HTR-8/SVneo (cell line): Measurements from ENCODE around the gene EYS.
"Not testable (repeated sequence)": the region's sequence is repeated elsewhere in the genome, so short reads cannot be mapped to it uniquely, and the experiment has no call there.

Experiments used
- DNase-seq: peaks from one replicate; pipeline ENCODE4 v3.0.0; 2011; ENCODE audit warnings: low spot score, mixed read lengths; ENCODE audit not compliant: insufficient read length
- FAIRE-seq: peaks from 2 replicates; lab custom pipeline; 2011; peaks lifted over from hg19 to GRCh38; lab: Jason Lieb, UNC

Gene EYS

DNA sequence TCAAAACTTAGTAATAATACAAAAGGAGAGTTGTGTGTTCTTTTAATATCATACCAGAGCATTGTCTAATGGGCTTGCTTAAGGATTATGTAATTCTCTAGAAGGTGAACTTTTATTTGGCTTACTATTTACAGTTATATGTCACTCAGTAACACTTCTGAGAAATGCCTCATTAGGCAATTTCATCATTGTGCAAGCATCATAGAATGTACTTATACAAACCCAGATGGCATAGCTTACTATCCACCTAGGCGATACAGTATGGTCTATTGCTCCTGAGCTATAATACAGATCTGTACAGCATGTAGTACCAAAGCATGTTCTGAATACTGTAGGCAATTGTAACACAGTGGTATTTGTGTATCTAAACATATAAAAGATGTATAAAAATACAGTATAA lies 1731.3 kb downstream of the EYS start:
- DNase-seq (no peak), FAIRE-seq (no peak)

DNA sequence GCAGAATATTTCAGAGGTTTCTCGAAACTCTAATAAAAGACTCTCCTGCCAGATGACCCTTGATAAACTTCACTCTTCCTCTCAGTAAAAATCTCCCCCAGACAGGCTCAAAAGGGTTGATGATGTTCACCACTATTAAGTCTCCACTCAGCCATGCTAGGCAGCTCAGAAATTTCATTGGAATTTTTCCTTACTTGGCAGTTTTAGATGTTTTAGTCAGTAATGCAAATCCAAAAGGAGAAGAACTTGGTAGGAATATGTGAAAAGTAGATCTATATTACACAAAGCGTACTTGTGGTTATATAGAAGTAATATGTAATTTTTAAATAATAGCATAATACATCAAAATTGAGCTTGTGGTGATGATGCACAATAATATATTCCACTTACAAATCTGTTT lies 1738.4 kb downstream of the EYS start:
- FAIRE-seq (no peak), DNase-seq (no peak)

DNA sequence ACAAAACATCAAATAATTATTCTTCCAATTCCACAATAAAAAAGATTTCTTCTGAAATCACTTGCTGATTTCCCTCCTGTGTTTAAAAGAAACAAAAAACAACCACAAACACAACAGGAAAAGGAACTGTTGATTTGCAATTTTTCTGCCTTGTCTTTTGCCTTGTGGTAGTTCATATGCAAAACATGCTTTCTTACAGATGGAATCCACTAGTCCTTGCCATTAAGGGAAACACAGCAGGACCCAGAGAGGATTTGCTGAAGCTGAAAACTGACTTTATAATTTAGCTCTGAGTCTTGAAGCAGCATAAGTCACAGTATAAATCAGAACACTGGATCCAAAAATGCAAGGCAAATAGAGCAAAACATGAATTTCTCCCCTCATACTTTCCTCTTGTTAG lies 1742.7 kb downstream of the EYS start:
- FAIRE-seq (no peak), DNase-seq (no peak)

DNA sequence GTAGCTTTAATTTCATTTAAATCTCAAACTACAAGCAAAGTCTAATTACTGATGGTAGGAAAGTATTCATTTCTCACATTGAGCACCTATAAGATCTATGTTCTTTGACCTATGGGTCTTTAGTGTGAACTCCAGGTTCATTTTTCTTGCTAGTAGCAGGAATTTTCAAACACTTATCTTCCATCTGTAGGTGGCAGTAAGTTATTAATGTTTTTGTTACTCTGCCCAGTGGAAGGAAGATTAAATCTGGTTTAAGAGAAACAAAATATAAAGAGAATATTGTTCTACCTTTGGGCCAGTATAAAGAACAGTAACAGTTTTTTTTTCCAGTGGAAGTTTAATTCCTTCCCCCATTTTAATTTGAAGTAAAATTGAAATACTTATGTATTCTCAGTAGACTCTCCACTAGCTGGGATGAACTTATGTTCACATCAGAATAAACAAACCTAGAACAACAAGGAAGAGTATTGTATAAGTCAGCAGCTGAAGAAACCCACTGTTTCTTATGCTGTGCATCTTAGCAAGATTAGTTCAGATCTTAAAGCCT lies 1743.2 kb downstream of the EYS start:
- DNase-seq (peak; percentile 1), FAIRE-seq (no peak)

- not testable (repeated sequence) for DNase-seq, FAIRE-seq
Measured at GRCh38 chr6:63953336-63954021, 1753.5 kb downstream of the EYS start.

DNA sequence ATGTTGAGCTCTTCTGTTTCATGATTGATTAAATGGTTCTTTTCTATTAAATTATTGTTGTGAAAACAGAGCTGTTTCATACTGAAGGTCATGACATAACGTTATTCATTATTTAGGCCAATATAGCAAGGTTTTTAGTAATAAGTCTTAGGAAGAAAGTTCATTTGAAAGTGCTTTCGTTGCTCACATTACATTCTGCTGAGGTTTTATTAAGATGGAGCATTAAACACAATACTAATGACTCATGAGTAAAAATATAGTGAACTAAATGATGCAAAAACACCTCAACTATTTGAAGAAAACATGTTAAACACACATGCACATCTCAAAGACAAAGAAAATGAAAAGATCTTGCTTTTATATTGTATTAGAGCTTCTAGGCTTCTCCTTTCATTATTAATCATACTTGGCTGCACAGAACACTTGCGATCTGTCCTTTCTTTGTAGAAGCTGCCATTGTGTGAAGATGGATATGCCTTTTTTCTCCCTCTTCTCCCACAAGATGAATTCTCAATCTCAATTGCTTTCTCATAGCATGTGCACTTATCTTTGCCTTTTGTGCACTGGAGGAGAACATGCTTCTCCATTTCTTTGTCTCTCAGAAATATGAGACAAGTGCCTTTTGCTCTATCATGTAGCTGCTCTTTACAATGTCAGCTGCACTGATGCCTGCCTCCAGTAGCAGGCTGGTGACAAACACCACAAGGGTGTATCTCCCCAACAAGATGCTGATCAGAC lies 1759.1 kb downstream of the EYS start:
- DNase-seq (no peak), FAIRE-seq (no peak)

- FAIRE-seq (no peak), DNase-seq (no peak)
Measured at GRCh38 chr6:63945987-63946386, 1761.0 kb downstream of the EYS start.

- FAIRE-seq = no peak
- no peak for DNase-seq
Measured at GRCh38 chr6:63943826-63944225, 1763.2 kb downstream of the EYS start.

GRCh38 chr6:63941747-63942470 lies 1765.1 kb downstream of the EYS start:
- FAIRE-seq (no peak), DNase-seq (no peak)

GRCh38 chr6:63940056-63940455 lies 1767.0 kb downstream of the EYS start:
- FAIRE-seq (no peak), DNase-seq (no peak)

DNA sequence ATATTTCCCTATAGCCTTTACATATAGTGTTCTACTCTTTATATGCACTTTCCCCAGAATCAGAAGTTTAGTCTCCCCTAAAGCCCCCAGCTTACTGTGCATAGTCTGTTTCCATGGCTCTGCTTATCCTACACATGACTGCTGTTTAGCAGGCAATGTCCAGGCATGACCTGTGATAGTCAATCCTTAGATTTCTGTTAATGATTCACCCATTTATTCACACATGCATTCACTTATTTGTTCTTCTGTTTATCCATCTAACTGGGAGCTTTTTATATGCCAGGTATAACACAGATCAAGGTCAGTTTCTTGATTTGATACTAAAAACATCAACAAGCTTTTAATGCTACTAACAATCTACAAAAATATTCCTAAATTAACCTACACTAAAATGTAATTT lies 1770.6 kb downstream of the EYS start:
- FAIRE-seq (no peak), DNase-seq (no peak)

DNA sequence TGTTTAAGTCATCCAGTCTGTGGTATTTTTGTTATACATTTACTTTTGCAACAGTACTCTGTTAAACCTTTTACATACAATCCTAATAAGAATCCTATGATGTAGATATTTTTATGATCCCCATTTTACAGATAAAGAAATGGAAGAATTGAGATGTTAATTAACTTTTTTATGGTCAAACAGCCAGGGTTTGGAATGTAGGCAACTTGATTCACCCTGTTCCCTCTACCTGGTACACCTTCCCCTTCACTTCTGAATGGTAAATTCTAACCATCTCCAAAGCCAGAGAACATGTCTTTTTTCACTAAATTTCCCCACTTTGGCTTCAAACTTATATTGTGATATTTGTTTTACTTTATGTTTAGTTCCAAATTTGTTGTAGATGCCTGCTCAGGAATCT lies 1771.3 kb downstream of the EYS start:
- FAIRE-seq = no peak

DNA sequence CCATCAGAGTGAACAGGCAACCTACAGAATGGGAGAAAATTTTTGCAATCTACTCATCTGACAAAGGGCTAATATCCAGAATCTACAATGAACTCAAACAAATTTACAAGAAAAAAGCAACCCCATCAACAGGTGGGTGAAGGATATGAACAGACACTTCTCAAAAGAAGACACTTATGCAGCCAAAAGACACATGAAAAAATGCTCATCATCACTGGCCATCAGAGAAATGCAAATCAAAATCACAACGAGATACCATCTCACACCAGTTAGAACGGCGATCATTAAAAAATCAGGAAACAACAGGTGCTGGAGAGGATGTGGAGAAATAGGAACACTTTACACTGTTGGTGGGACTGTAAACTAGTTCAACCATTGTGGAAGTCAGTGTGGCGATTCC lies 1773.1 kb downstream of the EYS start:
- FAIRE-seq, DNase-seq: not testable (repeated sequence)

More for the DNA sequence above, 1771.3 kb downstream of the EYS start:
- DNase-seq = no peak

- DNase-seq (no peak), FAIRE-seq (no peak)
Measured at GRCh38 chr6:63930848-63931247, 1776.2 kb downstream of the EYS start.

GRCh38 chr6:63929111-63929510 lies 1777.9 kb downstream of the EYS start:
- DNase-seq (no peak), FAIRE-seq (no peak)

- no peak for FAIRE-seq
- no peak for DNase-seq
Measured at GRCh38 chr6:63928613-63929012, 1778.4 kb downstream of the EYS start.

DNA sequence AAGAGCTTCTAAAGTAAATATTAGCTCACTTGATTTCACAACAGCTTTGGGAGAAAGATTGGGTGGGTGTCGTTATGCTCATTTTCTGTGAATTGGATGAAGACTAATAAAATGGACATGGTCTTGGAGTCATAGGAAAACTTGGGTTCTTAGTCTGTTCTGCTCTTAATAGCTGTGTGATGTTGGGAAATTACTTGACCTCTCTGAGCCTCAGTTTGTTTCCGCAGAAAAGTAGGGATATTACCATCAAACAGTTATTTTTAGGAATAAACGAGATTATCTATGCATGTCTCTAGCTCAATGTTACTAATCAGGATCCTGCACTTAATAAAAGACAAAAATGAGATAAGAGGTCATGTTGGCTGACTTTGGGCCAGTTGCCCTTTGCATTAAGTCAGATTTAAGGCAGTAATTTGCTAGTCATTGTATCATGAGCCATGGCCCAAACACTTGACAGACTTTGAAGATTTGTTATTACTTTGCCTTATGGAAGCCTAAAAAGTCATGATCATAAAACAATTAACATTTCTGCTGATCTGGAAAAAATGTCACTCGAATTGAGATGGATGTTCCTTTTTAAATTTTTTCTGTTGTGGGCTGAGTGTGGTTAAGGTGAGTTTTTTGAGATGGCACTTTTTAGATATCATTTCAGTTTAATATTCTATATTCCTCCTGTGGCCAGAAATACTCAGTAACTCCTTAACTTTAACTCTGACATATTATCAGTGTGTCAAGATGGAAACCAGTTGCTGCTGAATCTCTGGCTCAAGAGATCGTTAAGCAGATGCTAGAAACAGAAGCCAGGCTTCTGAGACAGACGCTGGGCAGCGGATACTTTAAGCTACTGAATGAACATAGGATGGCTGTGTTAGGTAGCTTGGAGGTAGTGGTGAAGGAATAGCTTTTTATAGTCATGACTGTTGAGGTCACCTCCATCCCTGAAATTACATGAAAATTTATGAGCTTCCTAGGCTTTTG lies 1779.8 kb downstream of the EYS start:
- FAIRE-seq (no peak), DNase-seq (no peak)

DNA sequence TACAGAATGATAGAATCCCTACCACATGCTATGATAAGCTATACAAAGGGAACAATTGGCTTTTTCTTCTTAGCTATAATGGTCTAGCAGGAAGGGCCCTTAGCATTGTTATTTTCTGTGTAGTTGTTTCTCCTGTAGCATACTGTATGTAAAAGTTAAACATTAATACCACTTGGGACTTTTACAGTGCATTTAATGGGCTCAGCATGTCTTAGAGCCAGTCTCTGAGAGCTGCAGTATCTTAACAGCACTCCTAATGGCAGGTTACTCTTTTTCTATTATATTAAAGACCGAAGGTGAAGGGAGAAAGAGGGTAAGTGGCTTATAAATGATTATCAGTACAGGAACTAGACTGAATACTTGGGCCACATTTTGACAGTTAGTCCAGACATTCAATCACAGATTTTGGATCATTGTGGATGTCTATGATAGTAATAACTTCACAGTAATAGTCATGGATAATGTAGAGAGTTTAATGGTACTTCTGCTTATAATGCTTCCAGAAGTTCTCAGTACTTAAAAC lies 1780.7 kb downstream of the EYS start:
- FAIRE-seq (no peak), DNase-seq (no peak)

DNA sequence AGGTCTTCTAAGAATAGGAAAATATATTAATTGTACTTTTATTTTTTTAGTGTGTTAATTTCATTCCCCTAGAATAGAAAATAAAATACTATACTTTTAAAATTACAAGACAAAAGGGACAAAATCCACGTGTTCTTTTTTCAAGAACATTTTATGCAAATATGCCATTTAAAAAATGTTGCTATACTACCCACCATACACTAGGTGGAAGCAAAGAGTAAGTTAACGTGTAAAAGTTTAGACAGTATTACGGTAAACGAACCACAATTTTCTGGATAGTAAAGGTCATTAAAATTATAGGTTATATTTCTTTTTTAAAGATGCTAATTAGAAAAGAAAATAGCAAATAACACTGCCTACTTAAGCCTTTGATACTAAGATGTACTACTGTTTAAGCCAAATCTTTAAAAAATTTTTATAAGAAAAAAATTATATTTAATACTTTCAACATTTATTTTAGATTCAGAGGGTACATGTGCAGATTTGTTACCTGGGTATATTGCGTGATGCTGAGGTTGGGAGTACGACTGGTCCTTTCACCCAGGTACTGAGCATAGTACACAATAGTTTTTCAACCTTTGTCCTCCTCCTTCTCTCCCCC lies 1783.8 kb downstream of the EYS start:
- no peak for FAIRE-seq
- peak; percentile 45 for DNase-seq
